HK-2 (cell line): ENCODE results near the gene PPP2CA.
"Not testable (repeated sequence)": the region's sequence is repeated elsewhere in the genome, so short reads cannot be mapped to it uniquely, and the experiment has no call there.

Source experiments
- DNase-seq: peaks from one replicate; pipeline ENCODE4 v3.0.0-alpha.2; 2018; ENCODE audit not compliant: unreplicated experiment

The PPP2CA gene

GRCh38 chr5:134189031-134189430 is 36.8 kb downstream of the PPP2CA start:
- no peak for DNase-seq

- no peak for DNase-seq
Measured at GRCh38 chr5:134188092-134188491, 37.8 kb downstream of the PPP2CA start.

- peak; percentile 55 for DNase-seq
Measured at GRCh38 chr5:134184155-134185135, 41.4 kb downstream of the PPP2CA start.

- no peak for DNase-seq
Measured at GRCh38 chr5:134183481-134183880, 42.4 kb downstream of the PPP2CA start.

GRCh38 chr5:134178096-134178419 is 47.8 kb downstream of the PPP2CA start:
- no peak for DNase-seq

- DNase-seq: no peak
Measured at GRCh38 chr5:134177369-134178095, 48.3 kb downstream of the PPP2CA start.

GRCh38 chr5:134176511-134177368 is 49.1 kb downstream of the PPP2CA start, which contains the start of gene SKP1:
Gene SKP1, minus strand, starts transcription at chr5:134176950. Its CDS starts 2,928 bp downstream, at chr5:134174022.
- peak; percentile 79 for DNase-seq

- DNase-seq: no peak
Measured at GRCh38 chr5:134175921-134176510, 49.9 kb downstream of the PPP2CA start.

GRCh38 chr5:134174841-134175839 is 50.7 kb downstream of the PPP2CA start:
- no peak for DNase-seq

- DNase-seq: no peak
Measured at GRCh38 chr5:134171972-134172371, 53.9 kb downstream of the PPP2CA start.

GRCh38 chr5:134162592-134162991 is 63.3 kb downstream of the PPP2CA start:
- DNase-seq: no peak

GRCh38 chr5:134161513-134162395 is 64.1 kb downstream of the PPP2CA start:
- no peak for DNase-seq

- no peak for DNase-seq
Measured at GRCh38 chr5:134153657-134154056, 72.2 kb downstream of the PPP2CA start.

- no peak for DNase-seq
Measured at GRCh38 chr5:134153241-134153640, 72.6 kb downstream of the PPP2CA start.

- DNase-seq: not testable (repeated sequence)
Measured at GRCh38 chr5:134152173-134152832, 73.6 kb downstream of the PPP2CA start.

GRCh38 chr5:134151723-134152122 is 74.2 kb downstream of the PPP2CA start:
- no peak for DNase-seq

GRCh38 chr5:134149571-134150303 is 76.1 kb downstream of the PPP2CA start:
- DNase-seq: no peak

- no peak for DNase-seq
Measured at GRCh38 chr5:134148986-134149539, 76.8 kb downstream of the PPP2CA start.
